Tibial nerve (tissue), 4 donors: ENCODE data around the gene RAD50.

Source experiments
- EP300 ChIP-seq, 2 donors: sonication (generic); formaldehyde crosslinking; IDR thresholded peaks; one replicate each; pipeline ENCODE4 v1.6.1; 2017; ENCODE audit warnings: antibody characterized with exemption in 2 of 2, mild to moderate bottlenecking in 1 of 2
- POLR2A ChIP-seq, 2 donors: fragments of 450-650 bp; IDR thresholded peaks; one replicate each; pipeline ENCODE4 v1.6.1; 2017; ENCODE audit warnings: antibody characterized with exemption in 2 of 2, mild to moderate bottlenecking in 2 of 2, moderate library complexity in 2 of 2
- TF ChIP-seq, protein P1 (sequence below), 5 experiments: fragments of 200-600 bp in 3 of 5; fragments of 450-650 bp in 2 of 5; sonication (generic) in 3 of 5; IDR thresholded peaks; one replicate each; pipeline ENCODE4 v1.5.1; 2016 to 2019; ENCODE audit warnings: antibody characterized with exemption in 5 of 5, mild to moderate bottlenecking in 3 of 5, moderate library complexity in 2 of 5

DNA sequence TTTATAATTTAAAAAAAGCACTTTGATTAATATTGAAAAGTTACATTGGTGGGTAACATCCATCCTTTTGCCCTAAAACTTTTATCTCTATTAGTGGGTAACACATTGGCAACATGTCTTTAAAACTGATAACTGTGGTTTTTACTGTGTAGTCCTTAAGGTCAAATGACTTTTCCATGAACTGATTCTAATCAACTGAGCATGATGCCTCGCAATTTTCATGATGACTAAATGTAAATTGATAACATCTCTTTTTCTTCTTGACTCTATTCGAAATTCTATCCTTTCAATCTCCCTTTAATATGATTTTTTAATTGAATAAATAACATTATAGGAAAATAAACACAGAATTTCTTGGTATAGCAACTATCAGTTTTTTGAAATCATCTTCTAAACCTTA lies 7.2 kb upstream of the RAD50 start:
- TF ChIP-seq, protein P1, sequence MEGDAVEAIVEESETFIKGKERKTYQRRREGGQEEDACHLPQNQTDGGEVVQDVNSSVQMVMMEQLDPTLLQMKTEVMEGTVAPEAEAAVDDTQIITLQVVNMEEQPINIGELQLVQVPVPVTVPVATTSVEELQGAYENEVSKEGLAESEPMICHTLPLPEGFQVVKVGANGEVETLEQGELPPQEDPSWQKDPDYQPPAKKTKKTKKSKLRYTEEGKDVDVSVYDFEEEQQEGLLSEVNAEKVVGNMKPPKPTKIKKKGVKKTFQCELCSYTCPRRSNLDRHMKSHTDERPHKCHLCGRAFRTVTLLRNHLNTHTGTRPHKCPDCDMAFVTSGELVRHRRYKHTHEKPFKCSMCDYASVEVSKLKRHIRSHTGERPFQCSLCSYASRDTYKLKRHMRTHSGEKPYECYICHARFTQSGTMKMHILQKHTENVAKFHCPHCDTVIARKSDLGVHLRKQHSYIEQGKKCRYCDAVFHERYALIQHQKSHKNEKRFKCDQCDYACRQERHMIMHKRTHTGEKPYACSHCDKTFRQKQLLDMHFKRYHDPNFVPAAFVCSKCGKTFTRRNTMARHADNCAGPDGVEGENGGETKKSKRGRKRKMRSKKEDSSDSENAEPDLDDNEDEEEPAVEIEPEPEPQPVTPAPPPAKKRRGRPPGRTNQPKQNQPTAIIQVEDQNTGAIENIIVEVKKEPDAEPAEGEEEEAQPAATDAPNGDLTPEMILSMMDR (IDR thresholded peaks at IDR 0.05), result no peak
- TF ChIP-seq POLR2A (IDR thresholded peaks at IDR 0.05) (no peak), EP300 (IDR thresholded peaks at IDR 0.05) (no peak)
